GM23338 (cell line): ENCODE results near the gene TSSC4.

Experiments
- CREB1 ChIP-seq: fragments of 250-450 bp; sonication (Bioruptor Pico); IDR thresholded peaks from 2 replicates; pipeline ENCODE4 v1.5.0; 2020; ENCODE audit warnings: low read depth, mild to moderate bottlenecking, moderate library complexity
- CTCF ChIP-seq, 2 experiments: fragments of 200-600 bp in 1 of 2; sonication (generic) in 1 of 2; conservative IDR thresholded peaks; 2 replicates each; pipeline versions ENCODE4 v1.5.1 to v1.6.1; 2016 to 2017; ENCODE audit warnings: antibody characterized with exemption in 2 of 2, low read depth in 2 of 2, mild to moderate bottlenecking in 2 of 2, moderate library complexity in 1 of 2
- ETS1 ChIP-seq: IDR thresholded peaks from 2 replicates; pipeline ENCODE4 v1.6.1; 2016; ENCODE audit warnings: antibody characterized with exemption
- EZH2 ChIP-seq: fragments of 200-600 bp; sonication (generic); IDR thresholded peaks from one replicate; pipeline ENCODE4 v1.8.0; 2017; ENCODE audit warnings: antibody characterized with exemption, mild to moderate bottlenecking, low read depth; ENCODE audit not compliant: unreplicated experiment
- EZH2phosphoT487 ChIP-seq: fragments of 200-600 bp; sonication (generic); IDR thresholded peaks from one replicate; pipeline ENCODE4 v1.8.1; 2018; ENCODE audit warnings: antibody characterized with exemption; ENCODE audit not compliant: unreplicated experiment
- JUNB ChIP-seq: IDR thresholded peaks from one replicate; pipeline ENCODE4 v1.6.1; 2016; ENCODE audit warnings: antibody characterized with exemption; ENCODE audit not compliant: unreplicated experiment
- NANOG ChIP-seq: IDR thresholded peaks from 2 replicates; pipeline ENCODE4 v1.6.1; 2016; ENCODE audit warnings: antibody characterized with exemption, borderline replicate concordance
- POLR2AphosphoS5 ChIP-seq: IDR thresholded peaks from 2 replicates; pipeline ENCODE4 v1.6.1; 2016; ENCODE audit warnings: antibody characterized with exemption, low read depth
- REST ChIP-seq: IDR thresholded peaks from one replicate; pipeline ENCODE4 v1.6.1; 2018; ENCODE audit warnings: antibody characterized with exemption; ENCODE audit not compliant: unreplicated experiment
- STAT1 ChIP-seq: IDR thresholded peaks from one replicate; pipeline ENCODE4 v1.6.1; 2016; ENCODE audit warnings: antibody characterized with exemption; ENCODE audit not compliant: unreplicated experiment
- ZNF114 ChIP-seq: fragments of 250-450 bp; sonication (Bioruptor Pico); IDR thresholded peaks from 2 replicates; pipeline ENCODE4 v1.5.0; 2020; ENCODE audit warnings: mild to moderate bottlenecking, moderate library complexity
- ZNF331 ChIP-seq: fragments of 250-450 bp; sonication (Bioruptor Pico); IDR thresholded peaks from 2 replicates; pipeline ENCODE4 v1.5.0; 2020; ENCODE audit warnings: low read depth, mild to moderate bottlenecking, moderate library complexity
- ZNF462 ChIP-seq: fragments of 250-450 bp; sonication (Bioruptor Pico); IDR thresholded peaks from 2 replicates; pipeline ENCODE4 v1.5.0; 2020; ENCODE audit warnings: mild to moderate bottlenecking, moderate library complexity

GRCh38 chr11:2406451-2406850, 5.9 kb downstream of the TSSC4 start:
- TF ChIP-seq CTCF (conservative IDR thresholded peaks at IDR 0.05; ENCODE audit: low read depth in 2 of 2) (no peak), EZH2 (no peak), CREB1 (CRISPR knock-in tag) (no peak), EZH2phosphoT487 (no peak), POLR2AphosphoS5 (no peak), STAT1 (no peak), REST (no peak), JUNB (no peak), ETS1 (no peak), ZNF114 (CRISPR knock-in tag) (no peak), ZNF462 (CRISPR knock-in tag) (no peak), NANOG (no peak), ZNF331 (CRISPR knock-in tag) (no peak)
